ENCODE measurements around the gene SLC4A2. TPM values are rescaled to one million over a fixed set of nuclear protein-coding genes. Genes with fewer than 3 reads are reported as not detected.

Gene SLC4A2
- polyA plus RNA-seq, 2 of the 4 experiments (the other 2 are of a cell fraction): 112 to 275 TPM

DNA sequence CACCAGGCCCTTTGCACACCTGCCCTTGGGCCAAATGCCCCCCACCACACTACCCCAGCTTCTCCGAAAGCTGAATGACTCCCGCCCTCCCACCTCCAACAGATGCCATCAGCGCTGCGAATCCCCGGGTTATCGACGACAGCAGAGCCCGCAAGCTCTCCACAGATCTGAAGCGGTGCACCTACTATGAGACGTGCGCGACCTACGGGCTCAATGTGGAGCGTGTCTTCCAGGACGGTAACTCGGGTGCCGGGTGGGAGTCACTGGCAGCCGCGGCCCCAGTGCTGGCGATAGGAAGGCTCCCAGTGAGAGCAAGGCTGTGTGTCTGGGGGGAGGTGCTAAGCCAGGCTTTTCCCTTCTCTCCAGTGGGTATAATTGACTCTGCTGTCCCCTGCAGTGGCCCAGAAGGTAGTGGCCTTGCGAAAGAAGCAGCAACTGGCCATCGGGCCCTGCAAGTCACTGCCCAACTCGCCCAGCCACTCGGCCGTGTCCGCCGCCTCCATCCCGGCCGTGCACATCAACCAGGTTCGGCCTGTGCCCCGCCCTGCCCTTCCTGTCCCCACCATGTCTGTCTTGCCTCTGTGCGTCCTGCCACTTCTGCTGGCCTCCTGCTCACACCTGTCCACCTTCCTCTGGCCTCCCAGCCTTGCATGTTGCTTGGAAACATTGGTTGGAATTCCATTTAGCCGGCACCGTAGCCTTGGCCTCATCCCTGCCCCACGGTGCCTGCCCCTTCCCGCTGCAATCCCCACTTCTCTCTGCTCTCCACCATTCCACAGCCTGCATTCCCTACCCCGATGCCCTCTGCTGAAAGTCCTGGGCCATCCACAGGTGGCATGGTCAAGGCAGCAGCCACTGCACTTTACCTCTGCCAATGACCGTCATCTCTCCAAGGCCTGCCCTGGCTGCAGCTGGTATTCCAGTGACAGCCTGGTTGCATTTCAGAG is 59.0 kb downstream of the SLC4A2 start (continued):
- TF ChIP-seq HMGXB4 (CRISPR knock-in tag; IDR thresholded peaks at IDR 0.05; ENCODE audit: borderline replicate concordance): no peak
- TF ChIP-seq SMC3 (IDR thresholded peaks at IDR 0.05): no peak
- no peak for TF ChIP-seq MYC (IDR thresholded peaks at IDR 0.05; ENCODE audit: borderline replicate concordance, low read length)
- TF ChIP-seq FOSB (CRISPR knock-in tag; IDR thresholded peaks at IDR 0.05): no peak

GRCh38 chr7:151119055-151119415 is 59.6 kb downstream of the SLC4A2 start:
- ChIA-PET CTCF (interaction anchor here (0.9 to 2.8 kb wide), 7 partner anchors 8 to 79 kb away, joined by 3 to 23 read pairs (median 5); no protein-coding TSS in a partner anchor), POLR2A (no interaction called here)
- H3K4me2 ChIP-seq: no peak overlapping the region
- no peak overlapping the region for H3K4me3 ChIP-seq
- FAIRE-seq: no peak
- no peaks in the 10 kb centered on the region for H3K9me3 ChIP-seq
- DNase-seq (ENCODE audit: low read depth in 1 of 2, low spot score in 1 of 2): no peak
- no peak for ATAC-seq
- peaks cover 15% of the 10 kb centered on the region for H3K4me1 ChIP-seq
- TF ChIP-seq, protein P1, sequence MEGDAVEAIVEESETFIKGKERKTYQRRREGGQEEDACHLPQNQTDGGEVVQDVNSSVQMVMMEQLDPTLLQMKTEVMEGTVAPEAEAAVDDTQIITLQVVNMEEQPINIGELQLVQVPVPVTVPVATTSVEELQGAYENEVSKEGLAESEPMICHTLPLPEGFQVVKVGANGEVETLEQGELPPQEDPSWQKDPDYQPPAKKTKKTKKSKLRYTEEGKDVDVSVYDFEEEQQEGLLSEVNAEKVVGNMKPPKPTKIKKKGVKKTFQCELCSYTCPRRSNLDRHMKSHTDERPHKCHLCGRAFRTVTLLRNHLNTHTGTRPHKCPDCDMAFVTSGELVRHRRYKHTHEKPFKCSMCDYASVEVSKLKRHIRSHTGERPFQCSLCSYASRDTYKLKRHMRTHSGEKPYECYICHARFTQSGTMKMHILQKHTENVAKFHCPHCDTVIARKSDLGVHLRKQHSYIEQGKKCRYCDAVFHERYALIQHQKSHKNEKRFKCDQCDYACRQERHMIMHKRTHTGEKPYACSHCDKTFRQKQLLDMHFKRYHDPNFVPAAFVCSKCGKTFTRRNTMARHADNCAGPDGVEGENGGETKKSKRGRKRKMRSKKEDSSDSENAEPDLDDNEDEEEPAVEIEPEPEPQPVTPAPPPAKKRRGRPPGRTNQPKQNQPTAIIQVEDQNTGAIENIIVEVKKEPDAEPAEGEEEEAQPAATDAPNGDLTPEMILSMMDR (IDR thresholded peaks at IDR 0.05): no peak
- TF ChIP-seq FOSL2 (IDR thresholded peaks at IDR 0.05) (no peak), FOSL2 (CRISPR knock-in tag; IDR thresholded peaks at IDR 0.05) (no peak), EHF (CRISPR knock-in tag; IDR thresholded peaks at IDR 0.05) (no peak), NFE2L2 (conservative IDR thresholded peaks at IDR 0.05; ENCODE audit: low read length) (no peak), CHD2 (IDR thresholded peaks at IDR 0.05; ENCODE audit: low read length, partially characterized antibody) (no peak), HEYL (CRISPR knock-in tag; IDR thresholded peaks at IDR 0.05) (no peak), CHD4 (IDR thresholded peaks at IDR 0.05; ENCODE audit: borderline replicate concordance) (no peak), PHF8 (IDR thresholded peaks at IDR 0.05; ENCODE audit: borderline replicate concordance, low read depth) (no peak), RNF2 (IDR thresholded peaks at IDR 0.05; ENCODE audit: borderline replicate concordance, low read depth) (no peak), HOXB13 (CRISPR knock-in tag; IDR thresholded peaks at IDR 0.05; ENCODE audit: low read depth) (no peak), ESRRA (IDR thresholded peaks at IDR 0.05; ENCODE audit: borderline replicate concordance, low read length) (no peak), SREBF2 (IDR thresholded peaks at IDR 0.05) (no peak), GATA3 (IDR thresholded peaks at IDR 0.05; ENCODE audit: borderline replicate concordance) (no peak), EHMT2 (IDR thresholded peaks at IDR 0.05; ENCODE audit: low read depth) (no peak), FOXS1 (CRISPR knock-in tag; IDR thresholded peaks at IDR 0.05) (no peak), TP53 (CRISPR knock-in tag; IDR thresholded peaks at IDR 0.05) (no peak), EP300 (IDR thresholded peaks at IDR 0.05) (no peak), RAD21 (conservative IDR thresholded peaks at IDR 0.05 in 1 of 2, IDR thresholded peaks at IDR 0.05 in 1 of 2) (no peak), HOXB5 (CRISPR knock-in tag; IDR thresholded peaks at IDR 0.05) (no peak)
- TF ChIP-seq, protein P2, sequence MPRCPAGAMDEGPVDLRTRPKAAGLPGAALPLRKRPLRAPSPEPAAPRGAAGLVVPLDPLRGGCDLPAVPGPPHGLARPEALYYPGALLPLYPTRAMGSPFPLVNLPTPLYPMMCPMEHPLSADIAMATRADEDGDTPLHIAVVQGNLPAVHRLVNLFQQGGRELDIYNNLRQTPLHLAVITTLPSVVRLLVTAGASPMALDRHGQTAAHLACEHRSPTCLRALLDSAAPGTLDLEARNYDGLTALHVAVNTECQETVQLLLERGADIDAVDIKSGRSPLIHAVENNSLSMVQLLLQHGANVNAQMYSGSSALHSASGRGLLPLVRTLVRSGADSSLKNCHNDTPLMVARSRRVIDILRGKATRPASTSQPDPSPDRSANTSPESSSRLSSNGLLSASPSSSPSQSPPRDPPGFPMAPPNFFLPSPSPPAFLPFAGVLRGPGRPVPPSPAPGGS (IDR thresholded peaks at IDR 0.05): no peak
- 84% methylated on average over 13 of the region's 13 CpGs for WGBS (ENCODE audit: missing lambda C conversion rate)
- H3K27ac ChIP-seq: no peak overlapping the region
